Measurements from ENCODE around the gene OGDH.
"Not testable (repeated sequence)": the region's sequence is repeated elsewhere in the genome, so short reads cannot be mapped to it uniquely, and the experiment has no call there.

DNA sequence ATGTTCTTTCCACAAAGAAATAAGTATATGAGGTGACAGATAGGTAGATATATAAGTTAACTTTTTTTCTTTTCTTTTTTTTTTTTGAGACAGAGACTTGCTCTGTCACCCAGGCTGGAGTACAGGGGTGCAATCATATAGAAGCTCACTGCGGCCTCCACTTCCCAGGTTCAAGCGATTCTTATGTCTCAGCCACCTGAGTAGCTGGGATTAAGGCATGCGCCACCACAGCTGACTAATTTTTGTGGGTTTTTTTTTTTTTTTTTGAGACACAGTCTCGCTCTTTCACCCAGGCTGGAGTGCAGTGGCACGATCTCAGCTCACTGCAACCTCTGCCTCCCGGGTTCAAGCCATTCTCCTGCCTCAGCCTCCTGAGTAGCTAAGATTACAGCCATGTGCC lies 126.5 kb downstream of the OGDH start:
- TF ChIP-seq, protein P1, sequence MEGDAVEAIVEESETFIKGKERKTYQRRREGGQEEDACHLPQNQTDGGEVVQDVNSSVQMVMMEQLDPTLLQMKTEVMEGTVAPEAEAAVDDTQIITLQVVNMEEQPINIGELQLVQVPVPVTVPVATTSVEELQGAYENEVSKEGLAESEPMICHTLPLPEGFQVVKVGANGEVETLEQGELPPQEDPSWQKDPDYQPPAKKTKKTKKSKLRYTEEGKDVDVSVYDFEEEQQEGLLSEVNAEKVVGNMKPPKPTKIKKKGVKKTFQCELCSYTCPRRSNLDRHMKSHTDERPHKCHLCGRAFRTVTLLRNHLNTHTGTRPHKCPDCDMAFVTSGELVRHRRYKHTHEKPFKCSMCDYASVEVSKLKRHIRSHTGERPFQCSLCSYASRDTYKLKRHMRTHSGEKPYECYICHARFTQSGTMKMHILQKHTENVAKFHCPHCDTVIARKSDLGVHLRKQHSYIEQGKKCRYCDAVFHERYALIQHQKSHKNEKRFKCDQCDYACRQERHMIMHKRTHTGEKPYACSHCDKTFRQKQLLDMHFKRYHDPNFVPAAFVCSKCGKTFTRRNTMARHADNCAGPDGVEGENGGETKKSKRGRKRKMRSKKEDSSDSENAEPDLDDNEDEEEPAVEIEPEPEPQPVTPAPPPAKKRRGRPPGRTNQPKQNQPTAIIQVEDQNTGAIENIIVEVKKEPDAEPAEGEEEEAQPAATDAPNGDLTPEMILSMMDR (tag by site-specific recombination; IDR thresholded peaks at IDR 0.05): not testable (repeated sequence)
- TF ChIP-seq ZNF747 (tag by site-specific recombination; IDR thresholded peaks at IDR 0.05); ZNF792 (tag by site-specific recombination; IDR thresholded peaks at IDR 0.05); ZNF155 (tag by site-specific recombination; IDR thresholded peaks at IDR 0.05); ATF2 (tag by site-specific recombination; IDR thresholded peaks at IDR 0.05; ENCODE audit: low read depth); ZNF416 (tag by site-specific recombination; IDR thresholded peaks at IDR 0.05); SETDB1 (IDR thresholded peaks at IDR 0.05; ENCODE audit: insufficient read length, low read length); ZNF157 (tag by site-specific recombination; IDR thresholded peaks at IDR 0.05): not testable (repeated sequence)
- TF ChIP-seq, protein P2, sequence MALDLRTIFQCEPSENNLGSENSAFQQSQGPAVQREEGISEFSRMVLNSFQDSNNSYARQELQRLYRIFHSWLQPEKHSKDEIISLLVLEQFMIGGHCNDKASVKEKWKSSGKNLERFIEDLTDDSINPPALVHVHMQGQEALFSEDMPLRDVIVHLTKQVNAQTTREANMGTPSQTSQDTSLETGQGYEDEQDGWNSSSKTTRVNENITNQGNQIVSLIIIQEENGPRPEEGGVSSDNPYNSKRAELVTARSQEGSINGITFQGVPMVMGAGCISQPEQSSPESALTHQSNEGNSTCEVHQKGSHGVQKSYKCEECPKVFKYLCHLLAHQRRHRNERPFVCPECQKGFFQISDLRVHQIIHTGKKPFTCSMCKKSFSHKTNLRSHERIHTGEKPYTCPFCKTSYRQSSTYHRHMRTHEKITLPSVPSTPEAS (tag by site-specific recombination; IDR thresholded peaks at IDR 0.05): not testable (repeated sequence)
